Esophagus squamous epithelium (tissue), 5 donors: Measurements from ENCODE around the gene DLG2. TPM values are rescaled to one million over a fixed set of nuclear protein-coding genes. Genes with fewer than 3 reads are reported as not detected.

Source experiments
- DNase-seq: peaks from one replicate; lab custom pipeline; 2025; lab: John Stamatoyannopoulos, UW
- H3K27ac ChIP-seq, 4 donors: fragments of 200-600 bp; sonication (generic); one replicate each; pipeline ENCODE4 v1.5.1; 2016 to 2019; ENCODE audit warnings: mild to moderate bottlenecking in 1 of 4
- H3K27me3 ChIP-seq, 4 donors: fragments of 200-600 bp; sonication (generic); 1 replicate in 3 of 4; 2 replicates in 1 of 4; pipeline versions ENCODE4 v1.5.1 to v1.6.0; 2017 to 2021; ENCODE audit warnings: antibody characterized with exemption in 1 of 4
- H3K36me3 ChIP-seq, 3 donors: fragments of 200-600 bp; sonication (generic); one replicate each; pipeline ENCODE4 v1.5.1; 2016 to 2019
- H3K4me1 ChIP-seq, 3 donors: fragments of 200-600 bp; sonication (generic); one replicate each; pipeline ENCODE4 v1.5.1; 2017 to 2019
- H3K4me3 ChIP-seq, 4 donors: fragments of 200-600 bp; sonication (generic); 1 replicate in 3 of 4; 2 replicates in 1 of 4; pipeline ENCODE4 v1.5.1; 2016 to 2019; ENCODE audit warnings: mild to moderate bottlenecking in 2 of 4, moderate library complexity in 1 of 4
- H3K9me3 ChIP-seq, 3 donors: fragments of 200-600 bp; sonication (generic); one replicate each; pipeline ENCODE4 v1.5.1; 2016 to 2019
- POLR2A ChIP-seq, 4 donors: fragments of 450-650 bp; IDR thresholded peaks; one replicate each; pipeline ENCODE4 v1.6.1; 2017; ENCODE audit warnings: antibody characterized with exemption in 4 of 4, mild to moderate bottlenecking in 4 of 4, moderate library complexity in 3 of 4
- WGBS, 2 donors: methylation state at CpG; one replicate each; pipeline ENCODE4 v1.1.5; 2018; 5-methylcytosine and 5-hydroxymethylcytosine counted together
- intact Hi-C: fragments of 100-400 bp; cut with DNase I; formaldehyde crosslinking; loops from one replicate; pipeline ENCODE4 v1.15.0; 2022
- total RNA-seq, 4 donors: library from RNA; depleted of rRNA; stranded (reverse); fragments of >200 nt; gene quantifications; one replicate each; pipeline ENCODE4 v1.1.0, GENCODE V29; 2016
- TF ChIP-seq, protein P1 (sequence below), 6 experiments: fragments of 450-650 bp in 4 of 6; fragments of 200-600 bp in 2 of 6; sonication (generic) in 2 of 6; IDR thresholded peaks; one replicate each; pipeline ENCODE4 v1.5.1; 2016 to 2019; ENCODE audit warnings: antibody characterized with exemption in 6 of 6, mild to moderate bottlenecking in 4 of 6, moderate library complexity in 4 of 6
- donor health status: DM: yes; HTN: yes; CAD: no.

The DLG2 gene
- total RNA-seq, 4 donors from 2014 or later: 2.9 to 27.7 (median 12.6) TPM

DNA sequence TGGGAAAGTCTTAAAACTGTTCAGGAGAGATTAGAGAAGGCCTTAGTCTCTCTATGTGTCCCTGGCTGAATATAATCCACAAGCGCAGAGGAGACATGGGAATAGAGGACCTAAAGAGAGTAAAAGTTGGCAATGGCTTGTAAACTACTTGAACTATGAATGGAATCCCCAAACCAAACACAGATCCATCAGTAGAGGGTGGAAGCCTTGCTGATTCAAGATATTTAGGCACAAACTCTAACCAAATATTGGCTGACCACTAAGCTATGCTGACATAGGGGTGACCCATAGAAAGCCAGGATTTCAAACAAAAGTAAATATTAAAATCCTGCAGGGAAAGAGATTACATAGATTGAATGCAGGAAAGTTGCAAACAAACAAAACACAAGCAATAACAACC, 439.2 kb downstream of the DLG2 start:
- intact Hi-C loops: no loop called here

DNA sequence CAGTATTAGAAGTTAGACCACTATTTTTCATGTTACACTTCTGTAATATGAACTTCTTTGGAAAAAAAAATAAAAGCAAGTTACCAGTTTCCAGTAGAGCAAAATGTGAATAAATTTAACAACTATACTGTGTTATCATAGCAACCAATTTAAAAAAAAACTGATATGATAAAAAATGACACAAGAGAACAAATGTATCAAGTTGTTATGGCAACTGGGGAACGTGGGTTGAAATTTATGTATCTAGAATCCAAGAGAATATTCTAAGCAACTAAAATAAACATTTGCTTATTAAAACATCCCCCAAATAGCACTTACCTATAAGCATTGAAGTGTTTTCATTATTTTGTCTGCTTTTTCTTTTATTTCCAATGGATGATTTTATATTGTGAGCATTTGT, 442.4 kb downstream of the DLG2 start:
- no peak overlapping the region for H3K4me3 ChIP-seq
- WGBS, 2 donors: 23 to 31% methylated on average over 1 of the region's 1 CpG
- H3K36me3 ChIP-seq: no peaks in the 10 kb centered on the region
- H3K27me3 ChIP-seq: no peaks in the 10 kb centered on the region
- H3K27ac ChIP-seq: no peak overlapping the region
- H3K9me3 ChIP-seq: peaks cover 0 to 9% (median 0%) of the 10 kb centered on the region in 3 donors
- intact Hi-C loops: no loop called here
- no peak for DNase-seq
- H3K4me1 ChIP-seq: no peaks in the 10 kb centered on the region
- TF ChIP-seq, protein P1, sequence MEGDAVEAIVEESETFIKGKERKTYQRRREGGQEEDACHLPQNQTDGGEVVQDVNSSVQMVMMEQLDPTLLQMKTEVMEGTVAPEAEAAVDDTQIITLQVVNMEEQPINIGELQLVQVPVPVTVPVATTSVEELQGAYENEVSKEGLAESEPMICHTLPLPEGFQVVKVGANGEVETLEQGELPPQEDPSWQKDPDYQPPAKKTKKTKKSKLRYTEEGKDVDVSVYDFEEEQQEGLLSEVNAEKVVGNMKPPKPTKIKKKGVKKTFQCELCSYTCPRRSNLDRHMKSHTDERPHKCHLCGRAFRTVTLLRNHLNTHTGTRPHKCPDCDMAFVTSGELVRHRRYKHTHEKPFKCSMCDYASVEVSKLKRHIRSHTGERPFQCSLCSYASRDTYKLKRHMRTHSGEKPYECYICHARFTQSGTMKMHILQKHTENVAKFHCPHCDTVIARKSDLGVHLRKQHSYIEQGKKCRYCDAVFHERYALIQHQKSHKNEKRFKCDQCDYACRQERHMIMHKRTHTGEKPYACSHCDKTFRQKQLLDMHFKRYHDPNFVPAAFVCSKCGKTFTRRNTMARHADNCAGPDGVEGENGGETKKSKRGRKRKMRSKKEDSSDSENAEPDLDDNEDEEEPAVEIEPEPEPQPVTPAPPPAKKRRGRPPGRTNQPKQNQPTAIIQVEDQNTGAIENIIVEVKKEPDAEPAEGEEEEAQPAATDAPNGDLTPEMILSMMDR (IDR thresholded peaks at IDR 0.05): no peak
- no peak for TF ChIP-seq POLR2A (IDR thresholded peaks at IDR 0.05)

More for the DNA sequence above, 439.2 kb downstream of the DLG2 start:
- DNase-seq: no peak
- Histone ChIP-seq H3K4me3 (no peak overlapping the region), H3K36me3 (no peaks in the 10 kb centered on the region), H3K9me3 (peaks cover 0 to 9% (median 0%) of the 10 kb centered on the region in 3 donors), H3K27me3 (no peaks in the 10 kb centered on the region), H3K4me1 (no peaks in the 10 kb centered on the region), H3K27ac (no peak overlapping the region)
- no peak for TF ChIP-seq POLR2A (IDR thresholded peaks at IDR 0.05)
- TF ChIP-seq, protein P1 (IDR thresholded peaks at IDR 0.05): no peak
- WGBS, 2 donors: 57 to 78% methylated on average over 1 of the region's 1 CpG

DNA sequence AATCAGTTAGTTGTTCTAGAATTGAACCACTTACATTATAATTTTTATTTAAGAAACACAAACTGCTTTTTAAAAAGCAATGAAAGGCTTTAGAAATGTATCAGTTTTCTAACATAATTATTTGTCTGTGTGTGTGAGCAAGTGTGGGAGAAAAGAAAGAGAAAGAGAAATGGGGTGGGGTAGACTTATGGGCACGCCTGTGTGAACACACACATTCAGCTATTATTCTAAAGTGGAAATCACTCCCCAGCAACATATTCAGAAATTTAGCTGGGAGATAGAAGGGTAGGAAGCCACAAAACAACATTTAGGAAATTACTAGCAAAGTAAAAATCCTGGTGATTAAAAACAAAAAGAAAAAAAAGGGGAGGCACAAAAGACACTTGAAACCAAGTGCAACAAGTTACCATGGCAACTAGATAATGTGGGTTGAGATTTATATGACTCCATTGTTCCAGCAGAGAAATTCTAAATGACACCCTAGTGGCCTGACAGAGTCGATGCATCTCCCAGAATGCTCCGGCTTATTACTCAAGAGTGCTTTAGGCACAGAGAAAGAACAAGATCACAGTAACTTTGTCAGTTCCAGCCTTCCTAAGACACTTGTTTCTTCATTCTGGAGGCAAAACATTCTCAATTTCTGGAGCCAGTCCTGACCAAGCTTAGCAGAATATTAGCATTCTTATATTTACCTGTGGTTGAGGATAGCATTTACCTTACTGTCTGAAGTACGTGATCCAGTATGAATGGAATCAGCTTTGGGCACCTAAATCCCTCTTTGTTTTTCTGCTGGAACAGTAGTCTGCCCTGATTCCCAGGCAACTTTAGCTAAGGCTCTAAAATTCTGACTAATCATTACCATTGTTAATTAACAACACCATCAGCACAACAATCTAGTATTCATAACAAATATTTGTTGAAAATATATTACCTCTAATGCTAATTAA, 444.4 kb downstream of the DLG2 start:
- Histone ChIP-seq H3K9me3 (peaks cover 0 to under 1% (median 0%) of the 10 kb centered on the region in 3 donors), H3K27ac (no peak overlapping the region), H3K36me3 (no peaks in the 10 kb centered on the region), H3K4me3 (no peak overlapping the region), H3K27me3 (no peaks in the 10 kb centered on the region), H3K4me1 (no peaks in the 10 kb centered on the region)
- intact Hi-C loops: no loop called here
- TF ChIP-seq, protein P1 (IDR thresholded peaks at IDR 0.05): peak in 1 of 6 experiments; percentile 8
- TF ChIP-seq POLR2A (IDR thresholded peaks at IDR 0.05): no peak
- WGBS, 2 donors: 42 to 54% methylated on average over 4 of the region's 4 CpGs
- no peak for DNase-seq

DNA sequence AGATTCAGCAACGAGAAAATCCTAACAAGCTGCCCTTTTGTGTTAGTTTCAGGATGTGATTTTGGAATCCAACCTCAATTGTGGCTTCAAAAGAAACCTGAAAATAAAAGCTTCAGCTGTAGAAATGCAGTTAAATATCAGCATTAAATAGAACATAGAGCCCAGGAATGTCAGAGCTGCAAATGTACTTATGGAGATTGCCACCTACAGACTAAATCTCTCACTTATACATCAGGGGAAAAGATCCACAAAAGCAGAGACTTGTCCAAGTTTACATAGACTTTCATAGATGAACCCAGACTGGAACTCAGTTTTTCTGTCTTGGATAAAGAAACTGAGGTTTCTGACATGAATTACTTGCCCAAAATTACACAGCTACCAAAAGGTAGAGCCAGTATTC, 446.6 kb downstream of the DLG2 start:
- intact Hi-C loops: no loop called here
- TF ChIP-seq, protein P1 (IDR thresholded peaks at IDR 0.05): no peak
- no peak for TF ChIP-seq POLR2A (IDR thresholded peaks at IDR 0.05)
- H3K4me1 ChIP-seq: no peaks in the 10 kb centered on the region
- no peaks in the 10 kb centered on the region for H3K36me3 ChIP-seq
- H3K9me3 ChIP-seq: peaks cover 0 to 6% (median 0%) of the 10 kb centered on the region in 3 donors
- no peak overlapping the region for H3K27ac ChIP-seq
- WGBS, 2 donors: 23 to 41% methylated on average over 1 of the region's 1 CpG
- no peaks in the 10 kb centered on the region for H3K27me3 ChIP-seq
- no peak overlapping the region for H3K4me3 ChIP-seq
- no peak for DNase-seq

DNA sequence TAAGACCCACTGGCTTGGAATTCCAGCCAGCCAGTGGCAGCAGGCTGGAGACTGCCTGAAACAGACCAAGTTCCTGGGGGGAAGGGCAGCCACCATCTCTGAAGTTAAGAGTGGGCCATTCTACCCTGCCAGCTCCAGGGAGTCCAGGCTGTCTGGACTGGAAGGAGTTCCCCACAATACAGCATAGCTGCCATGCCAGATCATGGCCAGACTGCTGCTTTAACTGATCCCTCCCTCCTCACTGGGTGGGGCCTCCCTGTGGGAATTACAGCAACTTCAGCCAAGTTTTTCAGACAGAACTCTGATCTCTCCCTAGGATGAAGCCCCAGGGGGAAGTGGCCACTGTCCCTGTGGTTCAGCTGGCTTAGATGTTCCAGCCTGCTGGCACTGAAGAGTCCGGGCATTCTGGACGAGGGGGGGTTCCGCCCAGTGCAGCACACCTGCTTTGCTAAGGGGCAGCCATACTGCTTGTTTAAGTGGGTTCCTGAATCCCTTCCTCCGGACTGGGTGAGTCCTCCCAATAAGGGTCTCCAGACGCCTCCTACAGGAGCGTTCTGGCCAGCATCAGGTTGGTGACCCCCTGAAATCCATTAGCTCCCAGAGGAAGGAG, 455.4 kb downstream of the DLG2 start:
- TF ChIP-seq, protein P1 (IDR thresholded peaks at IDR 0.05): no peak
- TF ChIP-seq POLR2A (IDR thresholded peaks at IDR 0.05): no peak
- Histone ChIP-seq H3K4me3 (no peak overlapping the region), H3K27ac (no peak overlapping the region), H3K27me3 (no peaks in the 10 kb centered on the region), H3K36me3 (no peaks in the 10 kb centered on the region), H3K4me1 (no peaks in the 10 kb centered on the region), H3K9me3 (peaks cover 0 to 23% (median 0%) of the 10 kb centered on the region in 3 donors)
- intact Hi-C loops: no loop called here
- DNase-seq: no peak
- WGBS, 2 donors: 86% methylated on average over 5 of the region's 6 CpGs; no CpG with 5 or more reads in 1 of the 2 donors
